Smooth muscle cell of the pulmonary artery (primary cell): ENCODE results near the gene PTPRA. TPM values are rescaled to one million over a fixed set of nuclear protein-coding genes. Genes with fewer than 3 reads are reported as not detected.

ENCODE experiments used
- total RNA-seq: library from RNA; depleted of rRNA; stranded (reverse); fragments of >200 nt; gene quantifications from 2 replicates; pipeline ENCODE4 v1.2.3, GENCODE V29; 2014

The PTPRA gene, protein sequence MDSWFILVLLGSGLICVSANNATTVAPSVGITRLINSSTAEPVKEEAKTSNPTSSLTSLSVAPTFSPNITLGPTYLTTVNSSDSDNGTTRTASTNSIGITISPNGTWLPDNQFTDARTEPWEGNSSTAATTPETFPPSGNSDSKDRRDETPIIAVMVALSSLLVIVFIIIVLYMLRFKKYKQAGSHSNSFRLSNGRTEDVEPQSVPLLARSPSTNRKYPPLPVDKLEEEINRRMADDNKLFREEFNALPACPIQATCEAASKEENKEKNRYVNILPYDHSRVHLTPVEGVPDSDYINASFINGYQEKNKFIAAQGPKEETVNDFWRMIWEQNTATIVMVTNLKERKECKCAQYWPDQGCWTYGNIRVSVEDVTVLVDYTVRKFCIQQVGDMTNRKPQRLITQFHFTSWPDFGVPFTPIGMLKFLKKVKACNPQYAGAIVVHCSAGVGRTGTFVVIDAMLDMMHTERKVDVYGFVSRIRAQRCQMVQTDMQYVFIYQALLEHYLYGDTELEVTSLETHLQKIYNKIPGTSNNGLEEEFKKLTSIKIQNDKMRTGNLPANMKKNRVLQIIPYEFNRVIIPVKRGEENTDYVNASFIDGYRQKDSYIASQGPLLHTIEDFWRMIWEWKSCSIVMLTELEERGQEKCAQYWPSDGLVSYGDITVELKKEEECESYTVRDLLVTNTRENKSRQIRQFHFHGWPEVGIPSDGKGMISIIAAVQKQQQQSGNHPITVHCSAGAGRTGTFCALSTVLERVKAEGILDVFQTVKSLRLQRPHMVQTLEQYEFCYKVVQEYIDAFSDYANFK
- total RNA-seq = 39.0 and 40.4 TPM in 2 replicates

GRCh38 chr20:2873010-2873746 lies at the start of gene PTPRA:
TSS of gene PTPRA (plus strand) at chr20:2873481. CDS start at chr20:2964278, 90,797 bp downstream.

DNA sequence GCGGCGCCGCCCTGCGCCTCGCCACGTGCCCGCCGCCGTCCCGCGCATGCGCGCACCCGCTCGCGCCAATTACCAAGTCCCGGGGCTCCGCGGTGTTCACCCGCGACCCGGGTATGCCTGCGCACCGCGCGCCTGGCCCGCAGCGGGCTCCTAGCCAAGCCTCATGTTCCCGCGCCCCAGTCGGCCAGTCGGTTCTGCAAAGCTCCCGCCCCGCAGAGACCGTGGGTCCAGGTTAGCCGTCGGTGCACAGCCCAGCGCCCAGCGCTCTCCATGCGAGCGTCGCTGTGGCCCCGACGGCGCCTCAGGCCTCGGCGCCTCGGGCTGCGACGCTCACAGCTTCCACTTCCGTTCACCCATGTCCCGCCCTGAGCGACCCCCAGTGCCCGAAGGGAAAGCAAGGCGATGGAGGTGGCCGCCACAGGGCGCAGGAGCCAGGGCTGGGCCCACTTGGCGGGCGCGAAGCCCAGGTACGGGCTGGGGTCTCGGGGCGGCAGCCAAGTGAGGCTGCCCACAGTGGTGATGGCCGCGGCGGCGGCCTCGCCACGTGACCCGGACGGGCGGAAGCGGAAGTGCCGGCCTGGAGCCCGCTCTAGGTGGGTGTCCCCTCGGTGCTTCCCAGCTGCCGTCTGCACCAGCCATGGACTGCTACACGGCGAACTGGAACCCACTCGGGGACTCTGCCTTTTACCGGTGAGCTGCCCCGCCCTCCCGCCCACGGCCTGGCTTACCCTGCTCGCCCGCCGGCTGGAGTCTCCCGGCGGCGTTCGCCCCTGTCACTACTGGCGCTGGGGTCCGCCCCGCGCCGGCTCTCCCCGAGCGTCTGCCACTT lies 32.9 kb upstream of the PTPRA start, which contains the start of the genes PCED1A and VPS16:
Gene PCED1A (minus strand): TSS at position 518 of the 829 bp plus-strand sequence. CDS start 743 bp downstream, outside the sequence.
Gene VPS16 (plus strand): TSS at position 608 of the 829 bp plus-strand sequence. CDS start 30 bp downstream, at position 638.

GRCh38 chr20:3043322-3043721 lies 170.0 kb downstream of the PTPRA start, which contains the start of gene GNRH2:
TSS of gene GNRH2 (plus strand) at chr20:3043622. CDS start at chr20:3044415, 793 bp downstream.

DNA sequence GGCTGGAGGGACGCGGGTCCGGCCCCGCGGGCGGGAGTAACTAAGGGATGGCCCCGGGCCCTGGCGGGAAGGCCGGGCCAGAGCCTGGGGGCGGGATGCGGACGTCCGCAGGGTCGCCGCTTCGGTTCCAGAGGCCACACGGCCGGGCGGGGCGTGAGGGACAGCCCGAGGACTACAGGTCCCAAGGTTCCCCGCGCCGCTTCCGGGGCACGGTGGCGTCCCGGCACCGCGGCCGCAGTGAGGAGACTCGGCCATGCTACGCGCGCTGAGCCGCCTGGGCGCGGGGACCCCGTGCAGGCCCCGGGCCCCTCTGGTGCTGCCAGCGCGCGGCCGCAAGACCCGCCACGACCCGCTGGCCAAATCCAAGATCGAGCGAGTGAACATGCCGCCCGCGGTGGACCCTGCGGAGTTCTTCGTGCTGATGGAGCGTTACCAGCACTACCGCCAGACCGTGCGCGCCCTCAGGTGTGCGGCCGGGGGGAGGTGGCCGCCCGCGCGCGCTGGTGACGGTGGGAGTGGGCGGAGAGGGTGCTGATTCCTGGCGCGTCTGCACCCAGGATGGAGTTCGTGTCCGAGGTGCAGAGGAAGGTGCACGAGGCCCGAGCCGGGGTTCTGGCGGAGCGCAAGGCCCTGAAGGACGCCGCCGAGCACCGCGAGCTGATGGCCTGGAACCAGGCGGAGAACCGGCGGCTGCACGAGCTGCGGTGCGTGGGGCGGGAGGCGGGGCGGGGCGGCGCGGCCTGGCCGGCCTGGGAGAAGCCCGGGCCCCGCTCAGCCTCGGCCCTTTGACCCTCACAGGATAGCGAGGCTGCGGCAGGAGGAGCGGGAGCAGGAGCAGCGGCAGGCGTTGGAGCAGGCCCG lies 172.8 kb downstream of the PTPRA start, which contains the start of gene MRPS26:
Gene MRPS26 (plus strand): TSS at position 237 of the 861 bp plus-strand sequence. CDS start 17 bp downstream, at position 254.

GRCh38 chr20:3071610-3072529 lies 198.6 kb downstream of the PTPRA start, which contains the start of gene OXT:
TSS of gene OXT (plus strand) at chr20:3071620. CDS start at chr20:3071656, 36 bp downstream.

GRCh38 chr20:3084283-3084985 lies 211.2 kb downstream of the PTPRA start, which contains the start of gene AVP:
TSS of gene AVP (minus strand) at chr20:3084724. CDS start at chr20:3084674, 50 bp downstream.

Other genes with a start within 250 kb of the PTPRA start
- gene NOP56, start 220.8 kb upstream of the PTPRA start, total RNA-seq = 80.0 and 122 TPM in 2 replicates
- 55.0 and 57.1 TPM in 2 replicates for gene IDH3B, start 209.3 kb upstream of the PTPRA start, total RNA-seq
- 0.78 and 0.89 TPM in 2 replicates for gene EBF4, start 180.7 kb upstream of the PTPRA start, total RNA-seq
- gene CPXM1, start 72.9 kb upstream of the PTPRA start, total RNA-seq = 0.33 TPM in 1 of 2 replicates, not detected in the other
- not detected in 2 replicates for gene C20orf141, start 58.5 kb upstream of the PTPRA start, total RNA-seq
- 0.07 TPM in 1 of 2 replicates, not detected in the other for gene TMEM239, start 57.1 kb upstream of the PTPRA start, total RNA-seq
- gene PCED1A, start 32.8 kb upstream of the PTPRA start, total RNA-seq = 24.8 and 31.0 TPM in 2 replicates
- 54.2 and 56.6 TPM in 2 replicates for gene VPS16, start 32.7 kb upstream of the PTPRA start, total RNA-seq
- gene GNRH2, start 170.1 kb downstream of the PTPRA start, total RNA-seq = 0.26 and 0.43 TPM in 2 replicates
- gene MRPS26, start 172.6 kb downstream of the PTPRA start, total RNA-seq = 23.7 and 31.2 TPM in 2 replicates
- not detected in 2 replicates for gene OXT, start 198.1 kb downstream of the PTPRA start, total RNA-seq
- gene AVP, start 211.2 kb downstream of the PTPRA start, total RNA-seq = not detected in 2 replicates